D721Med (cell line): ENCODE data around the gene TENM4.

Experiments used
- DNase-seq: peaks from one replicate; pipeline ENCODE4 v3.0.0; 2011; ENCODE audit warnings: low spot score; ENCODE audit not compliant: insufficient read length
- FAIRE-seq: peaks from 2 replicates; lab custom pipeline; 2011; peaks lifted over from hg19 to GRCh38; lab: Jason Lieb, UNC
- CTCF ChIP-seq: IDR thresholded peaks from 2 replicates; pipeline ENCODE4 v1.5.1; 2012; ENCODE audit warnings: mild to moderate bottlenecking, control low read depth; ENCODE audit not compliant: insufficient read depth; ENCODE audit errors: missing control alignments

The TENM4 gene

GRCh38 chr11:78902771-78903507, 537.9 kb downstream of the TENM4 start:
- DNase-seq (no peak), FAIRE-seq (no peak)
- TF ChIP-seq CTCF = no peak

GRCh38 chr11:78901831-78902230, 539.0 kb downstream of the TENM4 start:
- FAIRE-seq (no peak), DNase-seq (no peak)
- TF ChIP-seq CTCF = no peak

GRCh38 chr11:78898266-78898775, 542.5 kb downstream of the TENM4 start:
- TF ChIP-seq CTCF = no peak
- FAIRE-seq = no peak
- no peak for DNase-seq

- DNase-seq (no peak), FAIRE-seq (no peak)
- TF ChIP-seq CTCF = no peak
These were observed 546.8 kb downstream of the TENM4 start for GRCh38 chr11:78893996-78894395.

- TF ChIP-seq CTCF = no peak
- FAIRE-seq (no peak), DNase-seq (no peak)
These were observed 551.1 kb downstream of the TENM4 start for GRCh38 chr11:78889698-78890097.

- FAIRE-seq (no peak), DNase-seq (no peak)
- TF ChIP-seq CTCF = no peak
These were observed 554.2 kb downstream of the TENM4 start for GRCh38 chr11:78886616-78887015.

- no peak for FAIRE-seq
- DNase-seq = no peak
- no peak for TF ChIP-seq CTCF
These were observed 556.1 kb downstream of the TENM4 start for GRCh38 chr11:78884761-78885160.
